GM12891 (cell line): Measurements from ENCODE around the gene CHRM5.

ENCODE experiments used
- DNase-seq: peaks from one replicate; pipeline ENCODE4 v3.0.0; 2011; ENCODE audit warnings: low spot score; ENCODE audit not compliant: insufficient read length
- FAIRE-seq: peaks from 2 replicates; lab custom pipeline; 2011; peaks lifted over from hg19 to GRCh38; lab: Jason Lieb, UNC
- PAX5 ChIP-seq: IDR thresholded peaks from 2 replicates; pipeline ENCODE4 v1.6.1; 2011; ENCODE audit warnings: low read length, moderate library complexity, mild to moderate bottlenecking; ENCODE audit not compliant: insufficient read depth, severe bottlenecking
- POLR2A ChIP-seq: IDR thresholded peaks from 2 replicates; pipeline ENCODE4 v1.6.1; 2011; ENCODE audit warnings: low read depth, low read length, control low read depth
- POLR2AphosphoS5 ChIP-seq: IDR thresholded peaks from 2 replicates; pipeline ENCODE4 v1.6.1; 2011; ENCODE audit warnings: low read depth, low read length, control low read depth
- POU2F2 ChIP-seq: IDR thresholded peaks from 2 replicates; pipeline ENCODE4 v1.6.1; 2011; ENCODE audit warnings: low read depth, mild to moderate bottlenecking, control low read depth, low read length, moderate library complexity
- SPI1 ChIP-seq: IDR thresholded peaks from 2 replicates; pipeline ENCODE4 v1.6.1; 2011; ENCODE audit warnings: low read depth, low read length, control low read depth
- TAF1 ChIP-seq: IDR thresholded peaks from 2 replicates; pipeline ENCODE4 v1.6.1; 2011; ENCODE audit warnings: low read depth, low read length, control low read depth

The CHRM5 gene

GRCh38 chr15:34109797-34110663 lies 141.7 kb downstream of the CHRM5 start:
- peak; percentile 64 for FAIRE-seq
- DNase-seq = peak; percentile 7
- TF ChIP-seq POLR2A (no peak), POU2F2 (no peak), TAF1 (no peak), PAX5 (no peak), POLR2AphosphoS5 (no peak), SPI1 (no peak)

DNA sequence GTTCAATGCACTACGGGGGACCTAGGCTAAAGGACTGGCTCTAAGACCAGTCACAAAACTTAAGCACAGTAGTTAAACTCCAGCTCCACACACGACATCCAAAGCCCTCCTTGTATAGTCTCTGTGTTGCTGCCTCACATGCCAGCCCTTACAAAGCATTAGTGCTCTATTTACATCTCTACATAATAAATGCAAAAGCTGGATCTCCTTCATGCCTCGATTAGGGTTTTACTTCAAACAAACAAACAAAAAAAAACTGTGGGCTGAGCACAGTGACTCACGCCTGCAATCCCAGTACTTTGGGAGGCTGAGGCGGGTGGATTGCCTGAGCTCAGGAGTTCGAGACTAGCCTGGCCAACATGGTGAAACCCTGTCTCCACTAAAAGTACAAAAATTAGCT lies 143.2 kb downstream of the CHRM5 start:
- no peak for TF ChIP-seq POLR2A
- no peak for TF ChIP-seq PAX5
- no peak for TF ChIP-seq POLR2AphosphoS5
- no peak for TF ChIP-seq POU2F2
- TF ChIP-seq SPI1 = no peak
- no peak for TF ChIP-seq TAF1
- FAIRE-seq (no peak), DNase-seq (no peak)

DNA sequence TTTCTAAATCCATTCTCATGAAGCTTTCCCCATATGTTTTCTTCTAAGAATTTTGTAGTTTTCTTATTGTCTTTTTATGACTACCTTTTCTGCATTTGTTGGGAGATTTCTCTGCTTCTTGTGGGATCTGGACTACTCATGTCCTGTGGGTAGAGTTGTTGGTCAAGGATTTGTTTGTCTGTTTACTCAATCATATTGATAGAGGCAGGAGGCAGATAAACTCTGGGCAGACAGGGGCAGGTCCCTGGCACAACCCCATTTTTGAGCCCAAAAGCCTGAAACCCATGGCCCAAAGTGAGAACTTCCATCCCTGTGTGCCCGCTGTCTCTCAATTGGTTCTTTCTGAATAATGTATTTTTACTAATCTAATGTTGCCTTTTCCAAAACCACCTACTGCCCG lies 145.9 kb downstream of the CHRM5 start:
- DNase-seq (no peak), FAIRE-seq (no peak)
- TF ChIP-seq POLR2A = no peak
- no peak for TF ChIP-seq POLR2AphosphoS5
- no peak for TF ChIP-seq SPI1
- TF ChIP-seq PAX5 = no peak
- no peak for TF ChIP-seq POU2F2
- no peak for TF ChIP-seq TAF1

GRCh38 chr15:34114739-34115138 lies 146.4 kb downstream of the CHRM5 start:
- FAIRE-seq (no peak), DNase-seq (no peak)
- TF ChIP-seq PAX5 (no peak), POLR2A (no peak), POLR2AphosphoS5 (no peak), TAF1 (no peak), POU2F2 (no peak), SPI1 (no peak)

- FAIRE-seq = no peak
- DNase-seq = no peak
- no peak for TF ChIP-seq POU2F2
- no peak for TF ChIP-seq TAF1
- no peak for TF ChIP-seq POLR2A
- no peak for TF ChIP-seq POLR2AphosphoS5
- TF ChIP-seq PAX5 = no peak
- no peak for TF ChIP-seq SPI1
These were observed 148.3 kb downstream of the CHRM5 start for GRCh38 chr15:34116620-34117019.
